Measurements from ENCODE around the gene LCN2.

The LCN2 gene

DNA sequence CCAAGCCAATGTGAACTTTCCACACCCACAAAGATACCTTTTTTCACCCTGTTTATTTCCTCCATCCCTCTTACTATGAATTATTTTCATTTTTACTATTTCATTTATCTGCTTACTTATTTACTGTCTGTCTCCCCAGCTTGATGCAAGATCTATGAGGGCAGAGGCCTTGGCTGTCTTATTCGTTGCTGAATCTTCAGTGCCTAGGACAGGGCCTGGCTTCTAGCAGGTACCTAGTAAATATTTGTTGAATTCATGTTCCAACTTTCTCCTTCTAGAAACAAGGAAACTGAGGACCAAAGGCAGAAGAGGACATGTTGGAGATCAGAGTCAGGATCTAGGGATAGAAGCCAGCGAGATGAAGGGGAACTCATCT is 53.4 kb downstream of the LCN2 start:
- TF ChIP-seq, protein P1, sequence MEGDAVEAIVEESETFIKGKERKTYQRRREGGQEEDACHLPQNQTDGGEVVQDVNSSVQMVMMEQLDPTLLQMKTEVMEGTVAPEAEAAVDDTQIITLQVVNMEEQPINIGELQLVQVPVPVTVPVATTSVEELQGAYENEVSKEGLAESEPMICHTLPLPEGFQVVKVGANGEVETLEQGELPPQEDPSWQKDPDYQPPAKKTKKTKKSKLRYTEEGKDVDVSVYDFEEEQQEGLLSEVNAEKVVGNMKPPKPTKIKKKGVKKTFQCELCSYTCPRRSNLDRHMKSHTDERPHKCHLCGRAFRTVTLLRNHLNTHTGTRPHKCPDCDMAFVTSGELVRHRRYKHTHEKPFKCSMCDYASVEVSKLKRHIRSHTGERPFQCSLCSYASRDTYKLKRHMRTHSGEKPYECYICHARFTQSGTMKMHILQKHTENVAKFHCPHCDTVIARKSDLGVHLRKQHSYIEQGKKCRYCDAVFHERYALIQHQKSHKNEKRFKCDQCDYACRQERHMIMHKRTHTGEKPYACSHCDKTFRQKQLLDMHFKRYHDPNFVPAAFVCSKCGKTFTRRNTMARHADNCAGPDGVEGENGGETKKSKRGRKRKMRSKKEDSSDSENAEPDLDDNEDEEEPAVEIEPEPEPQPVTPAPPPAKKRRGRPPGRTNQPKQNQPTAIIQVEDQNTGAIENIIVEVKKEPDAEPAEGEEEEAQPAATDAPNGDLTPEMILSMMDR (IDR thresholded peaks at IDR 0.05; ENCODE audit: extremely low read depth, insufficient read depth, missing control alignments) = no peak
- in situ Hi-C loops (cut with MboI; ENCODE audit: low pct_unique_long_range_greater_than_20kb, low sequenced_read_pairs, unreplicated experiment) = no loop called here

More for the DNA sequence above, 53.4 kb downstream of the LCN2 start:
- no peak for DNase-seq (ENCODE audit: low spot score)

Data from GM13977 (cell line).